Immature natural killer cell (primary cell): ENCODE results near the gene ACBD3. TPM values are rescaled to one million over a fixed set of nuclear protein-coding genes. Genes with fewer than 3 reads are reported as not detected.
A peak's percentile ranks its signal among the peaks of the same experiment; 100 is the strongest.
"Not testable (repeated sequence)": the region's sequence is repeated elsewhere in the genome, so short reads cannot be mapped to it uniquely, and the experiment has no call there.

Source experiments
- DNase-seq, 3 donors: peaks; one replicate each; pipeline ENCODE4 v3.0.0; 2022; ENCODE audit warnings: mixed read lengths in 1 of 3
- H3K27ac Mint-ChIP-seq, 6 donors: one replicate each; pipeline ENCODE4 v1.8.0; 2020; ENCODE audit warnings: mixed read lengths in 6 of 6, mild to moderate bottlenecking in 5 of 6, inconsistent platforms in 4 of 6, moderate library complexity in 3 of 6
- H3K27me3 Mint-ChIP-seq, 3 donors: one replicate each; pipeline ENCODE4 v1.8.0; 2020 to 2021; ENCODE audit warnings: low read depth in 3 of 3, mild to moderate bottlenecking in 3 of 3, mixed read lengths in 3 of 3, moderate library complexity in 3 of 3, inconsistent platforms in 1 of 3
- H3K36me3 Mint-ChIP-seq, 3 donors: one replicate each; pipeline ENCODE4 v1.8.0; 2020; ENCODE audit warnings: mixed read lengths in 3 of 3, inconsistent platforms in 2 of 3, mild to moderate bottlenecking in 2 of 3
- H3K4me1 Mint-ChIP-seq, 2 donors: one replicate each; pipeline ENCODE4 v1.8.0; 2020; ENCODE audit warnings: inconsistent platforms in 2 of 2, mild to moderate bottlenecking in 2 of 2, mixed read lengths in 2 of 2, moderate library complexity in 1 of 2
- H3K4me3 Mint-ChIP-seq, 5 donors: one replicate each; pipeline ENCODE4 v1.8.0; 2020; ENCODE audit warnings: mild to moderate bottlenecking in 5 of 5, mixed read lengths in 5 of 5, inconsistent platforms in 3 of 5, moderate library complexity in 3 of 5
- H3K9me3 Mint-ChIP-seq, 6 donors: one replicate each; pipeline ENCODE4 v1.8.0; 2020; ENCODE audit warnings: mild to moderate bottlenecking in 6 of 6, mixed read lengths in 6 of 6, inconsistent platforms in 4 of 6, moderate library complexity in 3 of 6
- polyA plus RNA-seq, 3 donors: library from polyadenylated mRNA; unstranded; fragments of 300-500 nt; fragmentation: Illumina TruSeq; gene quantifications; one replicate each; pipeline ENCODE4 v1.2.3, GENCODE V29; 2021

ACBD3 gene
- polyA plus RNA-seq, 3 donors from 2014 or later: 4.8 to 23.2 (median 11.2) TPM

DNA sequence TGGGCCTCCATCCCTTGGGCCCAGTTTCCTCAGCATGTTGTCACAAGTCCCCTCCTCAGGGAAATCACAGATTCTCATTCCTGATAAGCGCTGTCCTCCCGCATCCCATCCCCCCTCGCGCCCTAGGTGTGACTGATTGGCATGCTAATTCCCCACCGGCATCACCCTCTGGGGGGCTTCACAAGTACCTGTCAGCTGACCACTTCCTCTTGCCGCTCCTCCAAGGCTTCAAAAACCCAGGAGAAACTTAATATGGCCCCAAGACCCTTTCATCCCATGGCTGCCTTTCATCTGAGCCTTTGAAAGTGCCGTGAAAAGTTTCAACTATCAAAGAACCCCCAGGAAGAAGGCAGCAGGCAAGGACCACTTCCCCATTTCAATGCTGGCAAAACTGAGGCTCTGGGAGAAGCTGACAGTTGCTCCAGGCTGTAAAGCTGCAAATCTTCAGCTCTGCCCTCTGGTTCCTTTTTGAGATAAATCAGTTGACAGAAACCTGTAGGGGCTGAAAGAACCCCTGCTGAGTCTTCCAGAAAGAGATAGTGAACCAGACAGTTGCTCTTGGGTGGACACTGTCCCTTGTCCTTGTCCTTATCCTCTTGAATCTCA lies 24.1 kb upstream of the ACBD3 start:
- no peaks in the 10 kb centered on the region for H3K9me3 Mint-ChIP-seq
- H3K27me3 Mint-ChIP-seq: peaks cover 0 to 4% (median 2%) of the 10 kb centered on the region in 3 donors
- no peak overlapping the region for H3K27ac Mint-ChIP-seq
- no peaks in the 10 kb centered on the region for H3K4me1 Mint-ChIP-seq
- no peak for DNase-seq
- no peak overlapping the region for H3K4me3 Mint-ChIP-seq
- no peaks in the 10 kb centered on the region for H3K36me3 Mint-ChIP-seq

DNA sequence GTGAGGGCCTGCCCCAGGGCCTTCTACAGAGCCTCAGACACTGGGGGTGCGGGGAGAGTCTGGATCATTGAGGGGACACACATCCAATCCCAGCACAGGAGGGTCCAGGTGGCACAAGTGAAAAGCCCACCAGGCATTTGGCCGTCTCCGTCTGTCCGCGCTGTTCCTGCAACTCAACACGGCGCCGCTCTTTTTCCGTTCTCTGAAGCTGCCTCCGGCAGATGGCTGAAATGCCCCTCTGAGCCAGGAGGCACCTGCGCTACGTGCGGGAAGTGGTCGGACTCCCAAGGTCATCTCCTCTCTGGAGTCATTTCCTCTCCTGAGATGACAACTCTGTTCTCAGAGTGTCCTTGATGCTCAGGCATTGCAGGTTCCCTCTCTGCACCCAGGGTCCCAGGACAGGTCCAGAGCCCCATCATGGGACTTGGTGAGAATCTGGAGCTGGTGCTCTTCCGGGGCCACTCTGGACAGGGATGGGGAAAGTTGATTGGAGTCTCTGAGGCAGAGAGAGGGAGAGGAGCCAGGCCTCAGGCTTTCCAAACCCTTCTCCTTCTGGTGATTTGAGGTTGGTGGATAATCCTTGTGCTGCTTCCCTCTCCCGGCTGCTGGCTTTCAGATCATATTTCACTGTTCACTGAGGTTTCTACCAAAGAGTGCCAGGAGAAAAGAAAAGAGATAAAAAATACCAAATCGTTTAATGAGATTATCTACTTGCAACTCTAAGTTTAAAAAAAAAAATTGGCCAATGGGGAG lies 22.9 kb upstream of the ACBD3 start:
- DNase-seq: no peak
- H3K4me3 Mint-ChIP-seq: no peak overlapping the region
- H3K9me3 Mint-ChIP-seq: no peaks in the 10 kb centered on the region
- no peak overlapping the region for H3K27ac Mint-ChIP-seq
- H3K36me3 Mint-ChIP-seq: no peaks in the 10 kb centered on the region
- H3K4me1 Mint-ChIP-seq: no peaks in the 10 kb centered on the region
- H3K27me3 Mint-ChIP-seq: peaks cover 0 to 4% (median 1%) of the 10 kb centered on the region in 3 donors

DNA sequence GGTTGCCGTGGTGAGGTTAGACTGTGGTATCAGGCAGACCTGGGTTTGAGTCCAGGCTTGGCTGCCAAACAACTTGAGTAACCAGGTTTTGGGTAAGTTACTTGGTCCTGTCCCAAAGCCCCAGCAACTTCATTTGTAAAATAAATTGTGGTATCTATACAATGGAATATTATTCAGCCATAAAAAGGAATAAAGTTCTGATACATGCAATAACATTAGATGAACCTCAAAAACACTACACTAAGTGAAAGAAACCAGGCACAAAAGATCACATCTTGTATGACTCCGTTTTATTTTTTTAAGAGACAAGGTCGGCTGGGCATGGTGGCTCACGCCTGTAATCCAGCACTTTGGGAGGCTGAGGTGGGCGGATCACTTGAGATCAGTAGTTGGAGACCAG lies 20.5 kb upstream of the ACBD3 start:
- H3K36me3 Mint-ChIP-seq: no peaks in the 10 kb centered on the region
- peaks cover 0 to 10% (median 1%) of the 10 kb centered on the region in 3 donors for H3K27me3 Mint-ChIP-seq
- DNase-seq: no peak
- no peak overlapping the region for H3K27ac Mint-ChIP-seq
- no peak overlapping the region for H3K4me3 Mint-ChIP-seq
- H3K4me1 Mint-ChIP-seq: no peaks in the 10 kb centered on the region
- H3K9me3 Mint-ChIP-seq: no peaks in the 10 kb centered on the region

DNA sequence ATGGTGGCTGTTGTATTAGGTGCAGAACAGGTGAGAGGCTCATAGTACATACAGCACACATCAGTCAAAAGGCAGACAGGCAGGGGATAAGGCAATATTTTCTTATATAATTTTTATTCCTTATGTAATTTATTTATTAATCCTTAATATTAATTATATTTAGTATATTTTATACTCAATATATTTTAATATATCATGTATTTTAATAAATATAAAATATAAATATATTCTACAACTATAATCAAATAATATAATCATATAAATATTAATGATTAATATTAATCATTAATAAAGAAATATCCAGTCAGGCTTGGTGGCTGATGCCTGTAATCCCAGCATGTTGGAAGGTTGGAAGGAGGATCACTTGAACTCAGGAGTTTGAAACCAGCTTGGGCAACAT lies 17.7 kb upstream of the ACBD3 start:
- no peak for DNase-seq
- Mint-ChIP-seq H3K27me3 (peaks cover 0 to 13% (median 2%) of the 10 kb centered on the region in 3 donors), H3K4me1 (no peaks in the 10 kb centered on the region)

DNA sequence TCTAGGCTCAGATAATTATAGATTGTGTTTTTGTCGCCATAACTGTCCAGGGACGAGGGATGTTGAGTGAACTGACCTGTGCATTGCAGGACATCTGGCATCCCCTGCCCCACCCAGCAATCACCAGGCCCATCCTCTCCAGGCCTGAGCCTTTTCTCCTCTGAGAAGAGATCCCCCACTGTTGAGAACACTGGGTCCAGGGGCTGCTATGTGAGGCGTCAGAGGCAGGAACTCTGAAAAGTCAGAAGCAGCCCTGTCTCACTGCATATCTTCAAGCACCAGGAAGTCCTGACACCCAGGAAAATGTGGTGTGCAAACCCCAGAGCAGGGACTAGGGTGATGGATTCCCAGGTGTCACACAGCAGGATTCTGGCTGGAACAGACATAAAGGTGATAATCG lies 17.1 kb upstream of the ACBD3 start:
- Mint-ChIP-seq H3K4me1 (no peaks in the 10 kb centered on the region), H3K9me3 (no peaks in the 10 kb centered on the region), H3K27ac (no peak overlapping the region), H3K4me3 (no peak overlapping the region), H3K27me3 (peaks cover 0 to 13% (median 2%) of the 10 kb centered on the region in 3 donors), H3K36me3 (no peaks in the 10 kb centered on the region)
- no peak for DNase-seq

More for the DNA sequence above, 17.7 kb upstream of the ACBD3 start:
- no peaks in the 10 kb centered on the region for H3K36me3 Mint-ChIP-seq
- H3K9me3 Mint-ChIP-seq: no peaks in the 10 kb centered on the region
- no peak overlapping the region for H3K27ac Mint-ChIP-seq
- H3K4me3 Mint-ChIP-seq: no peak overlapping the region

DNA sequence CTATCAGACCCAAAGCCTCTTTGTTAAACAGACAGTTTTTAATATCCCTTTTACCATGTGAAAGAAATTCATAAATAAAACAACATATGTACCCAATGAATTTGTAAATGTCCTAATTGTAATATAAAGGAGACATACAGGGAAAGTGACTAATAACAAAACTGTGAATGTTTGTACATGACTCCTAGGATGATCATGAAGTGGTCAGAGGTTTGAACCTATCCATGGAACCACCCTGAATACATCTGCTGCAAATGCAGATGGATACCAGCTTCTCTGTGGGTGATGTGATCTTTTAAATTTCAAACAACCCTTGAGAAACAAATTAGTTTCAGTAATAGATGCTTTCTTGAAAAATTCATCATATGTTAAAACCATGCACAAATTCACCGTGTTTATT lies 16.7 kb upstream of the ACBD3 start:
- Mint-ChIP-seq H3K9me3 (no peaks in the 10 kb centered on the region), H3K4me1 (no peaks in the 10 kb centered on the region), H3K27me3 (peaks cover 0 to 13% (median 2%) of the 10 kb centered on the region in 3 donors), H3K36me3 (no peaks in the 10 kb centered on the region), H3K27ac (no peak overlapping the region), H3K4me3 (no peak overlapping the region)
- DNase-seq: no peak

DNA sequence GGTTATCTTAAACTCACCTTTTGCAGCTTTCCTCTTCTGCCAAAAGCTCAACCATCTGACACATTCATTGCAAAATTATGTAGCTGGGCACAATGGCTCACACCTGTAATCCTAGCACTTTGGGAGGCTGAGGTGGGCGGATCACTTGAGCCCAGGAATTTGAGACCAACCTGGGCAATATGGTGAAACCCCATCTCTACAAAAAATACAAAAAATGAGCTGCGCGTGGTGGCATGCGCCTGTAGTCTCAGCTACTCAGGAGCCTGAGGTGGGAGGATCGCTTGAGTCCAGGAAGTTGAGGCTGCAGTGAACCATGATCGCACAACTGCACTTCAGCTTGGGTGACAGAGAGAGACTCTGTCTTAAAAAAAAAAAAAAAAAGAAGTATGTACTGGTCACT lies 16.1 kb upstream of the ACBD3 start:
- not testable (repeated sequence) for H3K4me3 Mint-ChIP-seq, DNase-seq, H3K27ac Mint-ChIP-seq, H3K36me3 Mint-ChIP-seq, H3K9me3 Mint-ChIP-seq, H3K4me1 Mint-ChIP-seq
- peaks cover 0 to 14% (median 2%) of the 10 kb centered on the region in 3 donors for H3K27me3 Mint-ChIP-seq

DNA sequence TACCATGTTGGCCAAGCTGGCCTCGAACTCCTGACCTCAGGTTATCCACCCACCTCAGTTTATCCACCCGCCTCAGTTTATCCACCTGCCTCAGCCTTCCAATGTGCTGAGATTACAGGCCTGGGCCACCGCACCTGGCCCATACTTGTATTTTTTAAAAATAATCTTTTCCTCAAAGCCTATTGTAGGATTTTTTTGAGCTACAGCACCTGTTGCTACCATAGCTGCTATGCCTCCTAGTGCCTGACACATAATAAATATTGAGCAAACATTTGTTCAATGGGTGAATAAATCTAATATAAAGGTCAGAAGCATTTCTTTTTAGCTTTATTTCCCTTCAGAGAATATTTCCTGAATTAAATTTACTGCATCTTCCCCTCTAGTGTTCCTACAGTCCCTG lies 15.7 kb upstream of the ACBD3 start:
- no peaks in the 10 kb centered on the region for H3K9me3 Mint-ChIP-seq
- H3K4me3 Mint-ChIP-seq: no peak overlapping the region
- H3K4me1 Mint-ChIP-seq: no peaks in the 10 kb centered on the region
- no peaks in the 10 kb centered on the region for H3K36me3 Mint-ChIP-seq
- no peak for DNase-seq
- peaks cover 0 to 14% (median 3%) of the 10 kb centered on the region in 3 donors for H3K27me3 Mint-ChIP-seq
- no peak overlapping the region for H3K27ac Mint-ChIP-seq

DNA sequence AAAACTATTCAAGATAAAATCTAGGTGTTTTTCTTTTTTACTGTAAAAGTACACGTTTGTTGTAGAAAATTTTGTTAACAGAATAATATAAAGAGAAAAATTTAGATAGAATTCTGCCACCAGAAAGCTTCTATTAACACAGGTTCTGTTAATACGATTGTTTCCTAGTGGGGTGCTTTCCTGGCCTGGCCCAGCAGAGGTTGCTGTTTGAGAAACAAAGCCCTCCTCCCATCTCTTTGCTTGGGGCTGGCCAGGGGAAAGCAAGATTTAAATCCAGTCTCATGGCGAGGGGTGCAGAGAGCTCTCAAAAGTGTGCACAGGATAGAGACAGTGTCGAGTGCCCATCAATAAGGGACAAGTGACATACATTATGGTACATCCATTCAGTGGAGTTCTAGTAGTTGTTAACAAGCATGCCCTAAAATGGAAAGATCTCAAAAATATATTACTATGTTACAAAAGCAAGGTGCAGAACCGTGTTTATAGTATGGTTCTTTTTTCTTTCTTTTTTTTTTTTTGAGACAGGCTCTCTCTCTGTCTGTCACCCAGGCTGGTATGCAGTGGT lies 14.6 kb upstream of the ACBD3 start:
- H3K36me3 Mint-ChIP-seq: no peaks in the 10 kb centered on the region
- no peak overlapping the region for H3K27ac Mint-ChIP-seq
- no peak for DNase-seq
- no peaks in the 10 kb centered on the region for H3K9me3 Mint-ChIP-seq
- H3K27me3 Mint-ChIP-seq: peaks cover 0 to 12% (median 6%) of the 10 kb centered on the region in 3 donors
- no peaks in the 10 kb centered on the region for H3K4me1 Mint-ChIP-seq
- H3K4me3 Mint-ChIP-seq: no peak overlapping the region

DNA sequence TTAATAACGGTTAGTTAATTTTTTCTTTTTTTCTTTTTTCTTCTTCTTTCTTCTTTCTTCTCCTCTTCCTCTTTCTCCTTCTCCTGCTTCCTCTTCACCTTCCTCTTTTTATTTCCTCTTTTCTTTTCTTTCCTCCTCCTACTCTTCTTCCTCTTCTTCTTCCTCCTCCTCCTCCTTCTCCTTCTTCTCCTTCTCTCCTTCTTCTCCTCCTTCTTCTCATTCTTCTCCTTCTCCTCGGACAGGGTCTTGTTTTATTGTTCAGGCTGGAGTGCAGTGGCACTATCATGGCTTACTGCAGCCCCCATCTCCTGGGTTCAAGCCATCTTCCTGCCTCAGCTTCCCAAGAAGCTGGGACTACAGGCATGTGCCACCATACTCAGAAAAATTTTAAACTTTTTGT lies 13.4 kb upstream of the ACBD3 start:
- H3K27ac Mint-ChIP-seq: no peak overlapping the region
- DNase-seq: no peak

DNA sequence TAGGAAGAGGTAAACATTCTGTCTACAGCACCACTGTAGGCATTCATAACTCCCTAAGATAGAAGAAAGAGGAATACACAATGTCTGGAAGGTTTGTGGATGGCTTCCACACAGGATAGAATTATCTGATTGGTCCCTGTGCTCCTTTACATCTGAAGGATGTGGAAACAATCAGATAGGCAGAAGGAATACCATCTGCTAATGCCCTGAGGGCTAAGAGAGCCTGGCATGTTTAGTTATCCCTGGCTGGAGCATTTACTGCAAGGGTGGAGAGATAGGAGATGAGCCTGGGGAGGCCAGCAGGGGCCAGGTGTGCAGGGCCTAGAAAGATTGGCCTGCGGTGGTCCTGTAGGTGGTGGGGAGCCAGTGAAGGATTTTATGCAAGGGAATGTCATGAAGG lies 8.6 kb upstream of the ACBD3 start:
- no peak overlapping the region for H3K27ac Mint-ChIP-seq

More for the DNA sequence above, 13.4 kb upstream of the ACBD3 start:
- H3K4me1 Mint-ChIP-seq: no peaks in the 10 kb centered on the region
- no peak overlapping the region for H3K4me3 Mint-ChIP-seq
- H3K27me3 Mint-ChIP-seq: peaks cover 0 to 12% (median 6%) of the 10 kb centered on the region in 3 donors
- H3K9me3 Mint-ChIP-seq: no peaks in the 10 kb centered on the region
- H3K36me3 Mint-ChIP-seq: no peaks in the 10 kb centered on the region

DNA sequence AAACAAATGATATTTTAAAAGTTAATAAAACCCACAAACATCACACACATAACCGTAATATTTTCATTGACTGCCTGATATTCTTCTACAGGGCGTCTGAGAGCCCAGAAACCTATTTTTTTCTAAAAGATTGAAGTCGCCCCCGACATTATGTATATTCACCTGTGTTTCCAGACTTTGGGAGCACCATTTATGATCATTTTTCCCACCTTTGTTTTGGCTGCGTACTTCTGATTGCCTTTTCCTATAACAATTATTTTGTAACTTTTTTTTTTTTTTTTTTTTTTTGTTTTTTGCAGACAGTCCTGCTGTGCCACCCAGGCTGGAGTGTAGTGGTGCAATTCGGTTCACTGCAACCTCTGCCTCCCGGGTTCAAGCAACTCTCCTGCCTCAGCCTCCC lies 839 bp upstream of the ACBD3 start:
- Mint-ChIP-seq H3K27ac (peak overlapping the region in 5 of 6 donors; percentile 91 to 99 (median 94)), H3K4me1 (peaks cover 34 to 37% of the 10 kb centered on the region in 2 donors), H3K27me3 (peaks cover 0 to 6% (median 0%) of the 10 kb centered on the region in 3 donors), H3K9me3 (no peaks in the 10 kb centered on the region), H3K36me3 (no peaks in the 10 kb centered on the region), H3K4me3 (peak overlapping the region; percentile 90 to 95 (median 95))
- no peak for DNase-seq

More for the DNA sequence above, 8.6 kb upstream of the ACBD3 start:
- Mint-ChIP-seq H3K4me1 (no peaks in the 10 kb centered on the region), H3K36me3 (no peaks in the 10 kb centered on the region), H3K4me3 (no peak overlapping the region), H3K9me3 (no peaks in the 10 kb centered on the region), H3K27me3 (peaks cover 0 to 4% (median 4%) of the 10 kb centered on the region in 3 donors)
- DNase-seq: no peak

DNA sequence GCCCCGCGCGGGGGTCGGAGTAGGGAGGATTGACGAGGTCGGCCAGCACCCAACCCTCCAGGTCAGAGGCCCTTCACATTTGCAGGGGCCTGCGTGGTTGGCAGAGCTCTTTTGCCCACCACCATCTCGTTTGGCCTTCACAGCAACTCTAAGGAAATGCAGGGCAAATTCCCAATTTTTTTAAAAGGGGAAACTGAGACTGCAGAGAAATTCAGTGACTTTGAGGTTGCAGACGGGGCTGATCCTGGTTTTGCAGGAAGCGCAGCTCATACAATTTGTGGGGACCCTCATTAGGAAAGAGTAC lies 430 bp upstream of the ACBD3 start:
- Mint-ChIP-seq H3K4me1 (peaks cover 38 to 41% of the 10 kb centered on the region in 2 donors), H3K27ac (peak overlapping the region; percentile 84 to 99 (median 93)), H3K27me3 (peaks cover 0 to 6% (median 0%) of the 10 kb centered on the region in 3 donors), H3K4me3 (peak overlapping the region; percentile 90 to 95 (median 95)), H3K36me3 (no peaks in the 10 kb centered on the region), H3K9me3 (no peaks in the 10 kb centered on the region)
- DNase-seq: peak in 1 of 3 donors; percentile 4
